Karpas-422 (cell line): ENCODE data around the gene KRTAP12-2. TPM values are rescaled to one million over a fixed set of nuclear protein-coding genes. Genes with fewer than 3 reads are reported as not detected.
"Not testable (repeated sequence)": the region's sequence is repeated elsewhere in the genome, so short reads cannot be mapped to it uniquely, and the experiment has no call there.

Source experiments
- DNase-seq: peaks from one replicate; pipeline ENCODE4 v3.0.0-alpha.2; 2015
- H2AFZ ChIP-seq: fragments of 200-600 bp; sonication (generic); 2 replicates; pipeline ENCODE4 v1.6.1; 2014; ENCODE audit warnings: antibody characterized with exemption, low read length, mixed read lengths
- H3K27ac ChIP-seq: fragments of 200-600 bp; sonication (generic); 2 replicates; pipeline ENCODE4 v1.5.1; 2014; ENCODE audit warnings: mild to moderate bottlenecking, low read length, moderate library complexity
- H3K27me3 ChIP-seq: fragments of 200-600 bp; sonication (generic); 2 replicates; pipeline ENCODE4 v1.6.1; 2014; ENCODE audit warnings: low read length, mixed read lengths
- H3K36me3 ChIP-seq: fragments of 200-600 bp; sonication (generic); 2 replicates; pipeline ENCODE4 v1.6.1; 2014; ENCODE audit warnings: low read length, mixed read lengths; ENCODE audit not compliant: insufficient read depth
- H3K4me1 ChIP-seq: fragments of 200-600 bp; sonication (generic); 2 replicates; pipeline ENCODE4 v1.6.1; 2014; ENCODE audit warnings: mild to moderate bottlenecking, low read length, mixed read lengths
- H3K4me2 ChIP-seq: fragments of 200-600 bp; sonication (generic); 2 replicates; pipeline ENCODE4 v1.6.1; 2014; ENCODE audit warnings: low read length, low read depth, mild to moderate bottlenecking; ENCODE audit not compliant: poor library complexity, severe bottlenecking
- H3K4me3 ChIP-seq: fragments of 200-600 bp; sonication (generic); 2 replicates; pipeline ENCODE4 v1.5.1; 2014; ENCODE audit warnings: mild to moderate bottlenecking, antibody characterized with exemption, low read length, mixed read lengths
- H3K79me2 ChIP-seq: fragments of 200-600 bp; sonication (generic); 2 replicates; pipeline ENCODE4 v1.6.1; 2014; ENCODE audit warnings: mild to moderate bottlenecking, low read length, mixed read lengths
- H3K9ac ChIP-seq: fragments of 200-600 bp; sonication (generic); 2 replicates; pipeline ENCODE4 v1.6.0; 2014; ENCODE audit warnings: low read length
- H3K9me2 ChIP-seq: fragments of 200-600 bp; sonication (generic), shearing (Covaris generic); replicated peaks from 2 replicates; pipeline ENCODE4 v1.6.0; 2014; ENCODE audit warnings: mild to moderate bottlenecking, low read length, moderate library complexity; ENCODE audit not compliant: insufficient read depth
- H3K9me3 ChIP-seq: fragments of 300-700, 200-600 bp; sonication (generic); 2 replicates; pipeline ENCODE4 v1.6.1; 2014; ENCODE audit warnings: low read length, mixed read lengths
- H4K20me1 ChIP-seq: fragments of 200-600 bp; sonication (generic); 2 replicates; pipeline ENCODE4 v1.6.1; 2014; ENCODE audit warnings: mild to moderate bottlenecking, antibody characterized with exemption, low read length, low read depth; ENCODE audit not compliant: insufficient read depth
- total RNA-seq: library from RNA; depleted of rRNA; stranded (reverse); fragments of >200 nt; shearing (Covaris generic); gene quantifications from 2 replicates; pipeline ENCODE4 v1.2.3, GENCODE V29; 2014; ENCODE audit warnings: low replicate concordance

KRTAP12-2 gene
- total RNA-seq, 1 experiment from 2014 or later: not detected

DNA sequence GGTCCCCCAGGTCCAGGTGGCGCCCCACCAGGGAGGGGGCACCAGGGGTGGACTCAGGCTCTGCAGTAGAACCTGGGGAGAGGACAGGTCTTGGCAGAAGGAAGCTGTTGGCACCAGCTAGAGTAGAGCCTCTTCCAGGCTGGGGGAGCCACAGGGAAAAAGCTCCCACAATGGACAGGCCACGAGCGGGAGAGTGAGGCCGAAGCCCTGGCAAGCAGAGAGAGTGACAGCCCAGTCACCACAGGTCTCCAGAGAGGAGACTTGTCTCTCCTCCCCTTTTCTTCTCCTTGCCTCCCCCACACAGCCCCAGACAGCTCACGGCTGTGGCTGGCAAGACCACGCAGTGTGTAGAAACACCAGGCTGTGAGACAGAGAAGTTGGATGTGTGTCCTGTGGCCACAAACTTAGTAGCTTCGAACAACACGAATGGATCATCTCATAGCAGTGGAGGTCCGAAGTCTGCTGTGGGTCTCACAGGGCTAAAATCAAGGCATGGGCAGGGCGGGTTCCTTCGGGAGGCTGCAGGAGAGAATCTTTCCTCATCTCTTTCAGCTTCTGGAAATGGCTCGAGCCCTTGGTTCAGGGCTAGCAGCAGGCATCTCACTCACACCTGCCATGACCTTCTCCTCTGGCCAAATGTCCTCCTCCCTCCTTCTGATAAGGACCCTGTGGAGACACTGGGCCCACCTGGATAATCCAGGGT is 15.6 kb downstream of the KRTAP12-2 start:
- Histone ChIP-seq H3K9me2 (no peaks in the 10 kb centered on the region), H4K20me1 (no peaks in the 10 kb centered on the region), H3K4me2 (no peak overlapping the region), H3K79me2 (no peaks in the 10 kb centered on the region), H3K27ac (no peak overlapping the region), H3K4me1 (no peaks in the 10 kb centered on the region), H3K36me3 (no peaks in the 10 kb centered on the region), H3K27me3 (no peaks in the 10 kb centered on the region), H2AFZ (no peak overlapping the region), H3K4me3 (no peak overlapping the region), H3K9ac (no peak overlapping the region), H3K9me3 (no peaks in the 10 kb centered on the region)
- no peak for DNase-seq

DNA sequence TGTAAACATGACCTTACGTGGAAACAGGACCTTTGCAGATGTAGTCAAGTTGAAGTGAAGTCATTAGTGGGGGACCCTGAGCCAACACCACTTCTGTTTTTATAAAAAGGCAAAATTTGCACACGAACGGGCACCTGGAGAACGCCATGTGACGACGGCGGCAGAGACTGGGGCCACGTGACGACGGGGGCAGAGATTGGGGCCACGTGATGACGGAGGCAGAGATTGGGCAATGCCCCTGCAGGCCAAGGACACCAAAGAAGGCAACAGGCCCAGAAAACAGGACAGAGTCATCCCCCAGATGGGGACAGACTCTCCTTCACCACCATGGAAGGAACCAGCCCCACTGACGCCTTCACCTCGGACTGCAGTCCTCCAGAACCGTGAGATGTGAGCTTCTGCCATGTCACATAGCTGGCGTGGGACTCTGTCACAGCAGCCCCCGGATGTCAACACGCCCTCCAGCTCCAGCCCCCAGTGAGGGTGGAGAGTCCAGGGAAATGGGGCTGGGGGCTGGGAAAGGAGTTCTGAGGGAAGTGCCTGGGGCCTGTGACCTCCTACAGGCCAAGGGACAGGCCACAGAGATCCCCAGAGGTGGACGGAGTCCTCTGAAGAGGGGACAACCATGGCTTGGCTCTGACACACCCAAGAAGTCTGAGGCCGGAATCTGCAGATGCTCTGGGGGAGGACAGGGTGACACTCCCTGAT is 16.3 kb downstream of the KRTAP12-2 start:
- Histone ChIP-seq H3K9me2 (no peaks in the 10 kb centered on the region), H3K27me3 (no peaks in the 10 kb centered on the region), H3K4me1 (no peaks in the 10 kb centered on the region), H2AFZ (no peak overlapping the region), H3K9me3 (no peaks in the 10 kb centered on the region), H3K4me2 (no peak overlapping the region), H3K4me3 (no peak overlapping the region), H3K36me3 (no peaks in the 10 kb centered on the region), H3K9ac (no peak overlapping the region), H4K20me1 (no peaks in the 10 kb centered on the region), H3K27ac (no peak overlapping the region), H3K79me2 (no peaks in the 10 kb centered on the region)
- no peak for DNase-seq

DNA sequence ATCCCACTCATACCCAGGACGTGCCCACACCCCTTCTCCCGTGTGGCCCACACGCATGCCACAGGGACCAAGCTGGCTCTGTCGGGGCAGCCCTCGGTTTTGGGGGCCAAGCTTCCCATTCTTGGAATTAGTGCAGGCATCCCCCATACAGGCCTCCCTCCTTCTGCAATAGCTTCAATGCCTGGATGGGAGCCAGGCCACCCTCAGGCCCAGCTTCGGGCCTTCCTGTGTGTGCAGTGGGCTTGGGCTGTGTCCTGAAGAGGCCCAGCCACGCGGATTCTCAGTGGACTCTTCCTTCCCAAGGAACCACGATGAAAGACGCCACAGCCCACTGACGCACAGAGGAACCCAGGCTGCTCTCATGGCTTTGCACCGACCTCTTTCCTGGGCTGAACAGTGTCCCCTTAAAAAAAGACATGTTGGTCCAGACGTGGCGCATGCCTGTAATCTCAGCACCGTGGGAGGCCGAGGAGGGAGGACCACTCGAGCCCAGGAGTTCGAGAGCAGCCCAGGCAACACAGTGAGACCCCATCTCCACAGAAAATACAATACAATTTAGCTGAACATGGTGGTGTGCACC is 17.1 kb downstream of the KRTAP12-2 start:
- no peak for DNase-seq
- Histone ChIP-seq H3K9me2 (no peaks in the 10 kb centered on the region), H2AFZ (no peak overlapping the region), H4K20me1 (no peaks in the 10 kb centered on the region), H3K9me3 (peaks cover 5% of the 10 kb centered on the region; the same call in 1 of the 2 replicates), H3K27ac (no peak overlapping the region), H3K79me2 (no peaks in the 10 kb centered on the region), H3K27me3 (no peaks in the 10 kb centered on the region), H3K36me3 (no peaks in the 10 kb centered on the region), H3K4me2 (no peak overlapping the region), H3K4me1 (no peaks in the 10 kb centered on the region), H3K4me3 (no peak overlapping the region), H3K9ac (no peak overlapping the region)

DNA sequence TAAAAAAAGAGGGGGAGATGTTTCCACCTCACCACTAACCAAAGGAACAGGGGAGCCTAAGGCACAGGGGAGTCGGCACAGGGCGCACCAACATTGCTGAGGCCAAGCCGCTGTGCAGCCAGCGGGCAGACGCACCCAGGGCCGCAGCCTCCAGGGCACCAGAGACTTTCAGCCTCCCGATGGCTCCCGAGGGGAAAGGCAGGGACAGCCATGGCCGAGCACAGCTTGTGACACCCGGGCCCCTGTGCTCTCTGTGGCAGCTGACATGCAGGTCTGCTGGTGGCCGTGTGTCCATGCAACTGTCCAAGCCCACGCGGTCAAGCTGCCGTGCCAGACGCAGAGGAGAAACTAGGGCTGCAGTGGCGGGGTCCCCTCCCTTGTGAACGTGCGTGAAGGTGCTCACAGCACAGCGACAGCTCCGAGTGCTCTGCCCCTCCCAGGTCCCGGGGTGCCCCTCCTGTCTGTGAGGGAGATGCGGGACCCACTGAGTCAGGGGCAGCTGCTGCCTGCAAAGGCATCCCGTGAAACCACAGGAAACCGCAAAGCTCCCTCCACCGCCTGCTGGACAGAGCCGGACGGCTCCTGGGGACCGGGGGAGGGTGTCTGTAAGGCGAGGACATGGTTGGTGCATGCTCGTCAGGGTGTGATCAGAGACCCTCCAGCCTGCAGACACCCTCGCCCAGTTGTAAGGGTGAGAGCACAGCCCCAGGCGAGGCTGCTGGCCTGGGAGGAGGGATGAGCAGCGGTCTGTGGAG is 18.0 kb downstream of the KRTAP12-2 start:
- H4K20me1 ChIP-seq: no peaks in the 10 kb centered on the region
- H2AFZ ChIP-seq: no peak overlapping the region
- no peaks in the 10 kb centered on the region for H3K4me1 ChIP-seq
- H3K9me3 ChIP-seq: peaks cover 5% of the 10 kb centered on the region; the same call in 1 of the 2 replicates
- H3K4me2 ChIP-seq: no peak overlapping the region
- no peaks in the 10 kb centered on the region for H3K79me2 ChIP-seq
- no peak overlapping the region for H3K27ac ChIP-seq
- H3K4me3 ChIP-seq: no peak overlapping the region
- no peaks in the 10 kb centered on the region for H3K9me2 ChIP-seq
- no peak overlapping the region for H3K9ac ChIP-seq
- no peaks in the 10 kb centered on the region for H3K27me3 ChIP-seq
- no peaks in the 10 kb centered on the region for H3K36me3 ChIP-seq
- no peak for DNase-seq

DNA sequence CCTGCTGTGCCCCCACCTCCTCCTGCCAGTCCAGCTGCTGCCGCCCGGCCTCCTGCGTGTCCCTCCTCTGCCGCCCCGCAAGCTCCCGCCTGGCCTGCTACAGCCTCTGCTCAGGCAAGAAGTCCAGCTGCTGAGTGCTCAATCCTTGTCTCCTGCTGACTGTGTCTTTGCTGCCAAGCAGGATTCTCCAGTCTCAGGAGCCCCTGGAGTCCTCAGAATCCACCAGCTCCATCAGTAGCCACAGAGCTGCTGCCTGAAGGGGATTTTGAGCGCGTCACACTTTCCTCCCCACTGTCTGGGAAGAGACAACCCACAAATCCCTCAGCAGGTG is 19.5 kb downstream of the KRTAP12-2 start:
- H2AFZ ChIP-seq: no peak overlapping the region
- no peaks in the 10 kb centered on the region for H3K4me1 ChIP-seq
- H3K27me3 ChIP-seq: no peaks in the 10 kb centered on the region
- H3K4me2 ChIP-seq: no peak overlapping the region
- no peak overlapping the region for H3K9ac ChIP-seq
- H3K4me3 ChIP-seq: no peak overlapping the region
- H3K9me2 ChIP-seq: no peaks in the 10 kb centered on the region
- no peak overlapping the region for H3K27ac ChIP-seq
- peaks cover 5% of the 10 kb centered on the region; the same call in 1 of the 2 replicates for H3K9me3 ChIP-seq
- DNase-seq: no peak
- no peaks in the 10 kb centered on the region for H3K79me2 ChIP-seq
- no peaks in the 10 kb centered on the region for H4K20me1 ChIP-seq
- no peaks in the 10 kb centered on the region for H3K36me3 ChIP-seq

DNA sequence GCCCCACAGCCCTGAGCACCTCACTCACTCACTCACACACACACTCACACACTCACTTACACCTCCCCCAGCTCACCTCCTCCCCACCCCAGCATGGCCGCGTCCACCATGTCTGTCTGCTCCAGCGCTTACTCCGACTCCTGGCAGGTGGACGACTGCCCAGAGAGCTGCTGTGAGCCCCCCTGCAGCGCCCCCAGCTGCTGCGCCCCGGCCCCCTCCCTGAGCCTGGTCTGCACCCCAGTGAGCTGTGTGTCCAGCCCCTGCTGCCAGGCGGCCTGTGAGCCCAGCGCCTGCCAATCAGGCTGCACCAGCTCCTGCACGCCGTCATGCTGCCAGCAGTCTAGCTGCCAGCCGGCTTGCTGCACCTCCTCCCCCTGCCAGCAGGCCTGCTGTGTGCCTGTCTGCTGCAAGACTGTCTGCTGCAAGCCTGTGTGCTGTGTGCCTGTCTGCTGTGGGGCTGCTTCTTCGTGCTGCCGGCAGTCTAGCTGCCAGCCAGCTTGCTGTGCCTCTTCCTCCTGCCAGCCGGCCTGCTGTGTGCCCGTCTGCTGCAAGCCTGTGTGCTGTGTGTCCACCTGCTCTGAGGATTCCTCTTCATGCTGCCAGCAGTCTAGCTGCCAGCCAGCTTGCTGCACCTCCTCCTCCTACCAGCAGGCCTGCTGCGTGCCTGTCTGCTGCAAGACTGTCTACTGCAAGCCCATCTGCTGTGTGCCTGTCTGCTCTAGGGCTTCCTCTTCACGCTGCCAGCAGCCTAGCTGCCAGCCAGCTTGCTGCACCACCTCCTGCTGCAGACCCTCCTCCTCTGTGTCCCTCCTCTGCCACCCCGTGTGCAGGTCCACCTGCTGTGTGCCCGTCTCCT is 20.1 kb downstream of the KRTAP12-2 start, which contains the start of gene KRTAP10-11:
Gene KRTAP10-11, plus strand, starts transcription at position 49 of the 856 bp plus-strand sequence. Its CDS starts 45 bp downstream, at position 94.
- not testable (repeated sequence) for H3K27me3 ChIP-seq, H3K4me2 ChIP-seq, H3K9me2 ChIP-seq, H4K20me1 ChIP-seq, H3K4me3 ChIP-seq, H3K36me3 ChIP-seq, H3K9me3 ChIP-seq, H3K27ac ChIP-seq, H3K4me1 ChIP-seq, DNase-seq, H3K79me2 ChIP-seq, H3K9ac ChIP-seq, H2AFZ ChIP-seq

DNA sequence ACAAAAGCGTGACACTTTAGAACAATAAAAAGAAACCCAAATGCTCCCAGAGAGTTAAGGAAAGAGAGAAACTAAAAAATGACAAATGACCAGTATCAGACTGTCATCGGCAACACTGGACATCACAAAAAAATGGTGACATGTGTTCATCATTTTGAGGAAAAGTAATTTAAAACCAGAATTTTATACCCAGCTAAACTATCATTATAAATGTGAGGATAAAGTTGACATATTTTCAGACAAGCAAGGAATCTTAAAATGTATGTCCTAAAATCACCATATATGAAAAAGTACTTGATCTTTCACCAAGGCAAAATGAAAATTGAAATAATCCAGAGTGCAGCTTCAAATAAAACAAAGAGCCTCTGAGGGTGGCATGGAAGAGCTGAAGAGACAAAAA is 21.8 kb downstream of the KRTAP12-2 start:
- Histone ChIP-seq H3K4me1 (no peaks in the 10 kb centered on the region), H3K36me3 (no peaks in the 10 kb centered on the region), H3K27ac (no peak overlapping the region), H3K9me3 (peaks cover 5% of the 10 kb centered on the region; the same call in 1 of the 2 replicates), H3K4me3 (no peak overlapping the region), H3K4me2 (no peak overlapping the region), H2AFZ (no peak overlapping the region), H3K27me3 (no peaks in the 10 kb centered on the region), H3K9me2 (no peaks in the 10 kb centered on the region), H3K9ac (no peak overlapping the region), H3K79me2 (no peaks in the 10 kb centered on the region), H4K20me1 (no peaks in the 10 kb centered on the region)
- no peak for DNase-seq
